Activated CD8-positive, alpha-beta memory T cell treated with anti-CD3 and anti-CD28 coated beads, Interleukin-2, amount 50 U/mL, for 4 hours (primary cell): ENCODE data around the gene EIF3K.
A peak's percentile ranks its signal among the peaks of the same experiment; 100 is the strongest.
"Not testable (repeated sequence)": the region's sequence is repeated elsewhere in the genome, so short reads cannot be mapped to it uniquely, and the experiment has no call there.

Experiments
- DNase-seq: peaks from one replicate; pipeline ENCODE4 v3.0.0-alpha.2; 2020

Gene EIF3K

DNA sequence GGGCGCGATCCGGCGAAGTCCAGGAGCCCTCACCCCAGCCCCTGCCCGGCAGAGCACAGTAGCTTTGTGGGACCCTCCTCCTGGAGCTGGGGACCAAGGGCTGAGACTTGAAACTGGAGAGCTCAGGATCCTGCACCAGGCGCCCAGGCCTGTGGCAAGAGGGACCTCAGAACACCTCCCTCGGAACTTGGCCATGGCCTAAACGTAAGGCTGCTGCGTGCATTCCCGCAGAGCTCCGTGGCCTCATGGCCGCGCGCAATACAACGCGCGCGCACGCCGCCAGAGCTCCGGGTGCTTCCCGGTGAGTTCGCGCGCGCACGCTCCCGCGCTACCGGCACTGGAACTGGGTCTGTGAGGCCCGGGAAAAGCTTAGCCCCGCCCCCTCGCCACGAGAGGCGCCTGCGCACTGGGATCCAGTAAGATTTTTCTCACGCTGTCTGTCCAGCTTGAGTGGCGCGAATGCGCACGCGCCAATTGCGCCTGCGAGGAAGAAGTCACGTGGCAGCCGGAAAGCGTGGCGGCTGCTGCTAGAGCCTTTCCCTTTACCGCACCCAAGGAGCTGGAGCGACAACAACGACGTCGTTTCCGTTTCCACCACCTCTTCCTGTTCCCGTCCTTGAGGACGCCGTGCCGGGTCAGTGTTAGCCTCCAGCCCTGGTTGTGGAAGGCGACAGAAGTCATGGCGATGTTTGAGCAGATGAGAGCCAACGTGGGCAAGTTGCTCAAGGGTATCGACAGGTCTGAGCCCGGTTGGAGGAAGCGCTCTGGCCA, at the start of gene EIF3K:
EIF3K (plus strand) TSS at position 599 of the 771 bp plus-strand sequence; CDS start at position 680, 81 bp downstream.
- peak; percentile 97 for DNase-seq

GRCh38 chr19:38569368-38569983, 49.5 kb upstream of the EIF3K start:
- DNase-seq: no peak

- DNase-seq: no peak
Measured at GRCh38 chr19:38571682-38572081, 47.3 kb upstream of the EIF3K start.

GRCh38 chr19:38577826-38578225, 41.2 kb upstream of the EIF3K start:
- DNase-seq: no peak

DNA sequence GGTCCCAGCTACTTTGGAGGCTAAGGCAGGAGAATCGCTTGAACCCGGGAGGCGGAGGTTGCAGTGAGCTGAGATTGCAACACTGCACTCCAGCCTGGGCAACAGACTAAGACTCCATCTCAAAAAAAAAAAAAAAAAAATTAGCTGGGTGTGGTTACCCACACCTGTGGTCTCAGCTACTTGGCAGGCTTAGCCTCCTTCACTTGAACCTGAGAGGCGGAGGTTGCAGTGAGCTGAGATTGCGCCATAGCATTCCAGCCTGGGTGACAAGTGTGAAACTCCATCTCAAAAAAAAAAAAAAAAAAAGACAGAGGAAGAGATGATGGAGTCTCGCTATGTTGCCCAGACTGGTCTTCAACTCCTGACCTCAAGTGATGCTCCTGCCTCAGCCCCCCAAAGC, 39.7 kb upstream of the EIF3K start:
- DNase-seq: not testable (repeated sequence)

DNA sequence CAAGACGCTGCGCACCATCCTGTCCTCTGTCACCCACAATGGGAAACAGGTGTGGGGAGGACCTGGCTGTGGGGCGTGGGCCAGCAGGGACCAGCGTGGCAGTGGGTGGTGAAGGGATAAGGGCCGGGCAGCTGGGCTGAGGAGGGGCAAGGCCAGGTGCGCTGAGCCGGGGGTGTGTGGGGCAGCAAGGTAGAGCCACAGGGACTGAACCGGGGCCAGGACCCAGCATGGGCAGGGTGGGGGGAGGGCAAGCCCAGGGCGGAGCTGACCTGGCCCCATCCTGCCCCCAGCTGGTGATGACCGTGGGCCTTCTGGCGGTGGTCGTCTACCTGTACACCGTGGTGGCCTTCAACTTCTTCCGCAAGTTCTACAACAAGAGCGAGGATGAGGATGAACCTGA, 38.9 kb upstream of the EIF3K start:
- no peak for DNase-seq

- DNase-seq: no peak
Measured at GRCh38 chr19:38583219-38583984, 35.6 kb upstream of the EIF3K start.

GRCh38 chr19:38583985-38584305, 35.0 kb upstream of the EIF3K start:
- DNase-seq: no peak

DNA sequence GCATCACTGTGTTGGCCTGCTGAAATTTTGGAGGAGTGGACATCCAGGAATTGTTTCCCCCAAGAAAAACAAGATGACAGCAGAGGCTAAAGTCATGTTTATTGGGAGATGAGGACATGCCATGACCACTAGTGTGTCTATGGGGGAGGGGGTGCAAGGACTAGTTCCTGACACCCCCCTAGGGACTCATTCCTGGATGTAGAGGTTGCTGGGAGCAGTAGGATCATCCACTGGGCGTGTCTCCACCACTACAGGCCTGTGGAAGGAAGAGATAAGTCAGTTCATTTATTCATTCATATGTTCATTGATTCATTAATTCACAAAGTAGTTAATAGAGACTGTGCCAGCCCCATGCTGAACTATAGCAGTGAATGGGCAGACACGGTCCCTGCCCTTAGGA, 31.4 kb upstream of the EIF3K start:
- DNase-seq: no peak

- no peak for DNase-seq
Measured at GRCh38 chr19:38588041-38588440, 30.9 kb upstream of the EIF3K start.

DNA sequence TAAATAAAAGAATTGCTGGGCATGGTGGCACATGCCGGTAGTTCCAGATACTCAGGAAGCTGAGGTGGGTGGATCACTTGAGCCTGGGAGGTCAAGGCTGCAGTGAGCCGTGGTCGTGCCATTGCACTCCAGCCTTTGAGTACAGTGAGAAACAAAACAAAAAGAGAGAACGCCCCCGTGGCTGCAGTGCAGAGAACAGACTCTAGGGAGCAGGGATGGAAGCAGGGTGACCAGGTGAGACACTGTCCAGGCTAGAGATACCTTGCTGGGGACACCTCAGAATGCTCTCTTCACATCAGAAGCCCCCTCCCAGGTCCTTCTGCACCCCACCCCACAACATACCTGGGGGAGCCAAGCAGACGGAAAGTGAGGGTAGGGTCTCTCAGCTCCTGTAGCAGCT, 26.0 kb upstream of the EIF3K start:
- no peak for DNase-seq

DNA sequence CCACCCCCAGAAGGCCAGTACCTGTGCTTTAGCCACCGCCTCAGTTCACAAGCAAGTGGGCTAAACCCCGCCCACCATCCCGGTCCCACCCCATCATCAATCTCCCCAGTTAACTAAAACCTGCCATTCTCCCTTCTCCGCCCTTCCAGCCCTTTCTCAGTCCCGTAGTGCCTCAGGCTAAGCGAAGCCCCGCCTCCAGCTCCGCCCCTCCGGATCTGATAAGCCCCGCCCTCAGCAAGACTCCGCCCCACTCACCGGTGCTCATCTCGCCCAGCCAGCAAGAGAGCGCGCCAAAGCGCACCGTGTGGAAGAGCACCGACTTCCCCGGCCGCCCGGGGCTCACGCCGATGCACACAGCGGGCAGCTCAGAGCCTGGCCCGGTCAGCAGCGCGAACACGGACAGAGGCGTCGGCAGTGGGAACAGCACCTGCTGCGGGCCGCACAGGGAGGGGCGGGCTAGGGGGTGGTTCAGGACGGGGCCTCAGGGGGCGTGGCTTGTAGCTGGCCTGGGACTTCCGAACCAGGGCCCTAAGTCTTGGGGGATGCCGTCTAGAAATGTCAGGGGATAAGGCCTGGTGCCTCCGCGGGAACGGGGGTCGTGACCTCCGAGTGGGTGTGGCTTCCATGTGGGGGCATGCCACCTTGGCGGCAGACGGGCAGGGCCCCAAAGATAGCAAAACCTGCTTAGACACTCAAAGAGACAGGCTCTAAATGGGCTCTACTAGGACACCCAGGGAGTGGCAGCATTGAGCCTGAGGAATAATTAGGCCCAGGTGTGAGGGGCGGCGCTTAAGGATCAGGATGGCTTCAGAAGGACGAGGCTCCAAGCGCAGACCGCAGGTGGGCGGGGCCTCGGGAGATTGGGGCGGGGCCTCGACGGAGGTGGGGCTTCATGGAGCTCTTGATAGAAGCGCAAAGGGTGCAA, 22.7 kb upstream of the EIF3K start:
- DNase-seq: no peak

- no peak for DNase-seq
Measured at GRCh38 chr19:38597075-38597474, 21.9 kb upstream of the EIF3K start.

DNA sequence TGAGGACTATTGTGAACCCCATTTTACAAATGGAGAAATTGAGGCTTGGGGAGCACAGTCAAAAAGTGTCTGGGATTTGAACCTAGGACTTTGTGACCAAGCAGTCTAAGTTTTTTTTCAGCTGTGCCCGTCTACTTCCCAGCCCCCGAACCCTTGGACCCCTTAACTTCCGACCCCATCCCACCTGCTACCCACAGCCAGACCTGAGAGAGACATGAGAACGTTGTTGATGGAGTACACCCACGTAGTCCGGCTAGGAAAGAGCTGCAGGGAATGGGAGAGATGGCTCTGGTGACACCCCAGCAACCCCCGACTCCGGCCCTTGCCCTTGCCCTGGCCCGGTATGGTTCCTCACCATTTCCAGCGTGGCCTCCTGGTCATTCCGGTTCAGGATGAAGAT, 19.3 kb upstream of the EIF3K start:
- no peak for DNase-seq

DNA sequence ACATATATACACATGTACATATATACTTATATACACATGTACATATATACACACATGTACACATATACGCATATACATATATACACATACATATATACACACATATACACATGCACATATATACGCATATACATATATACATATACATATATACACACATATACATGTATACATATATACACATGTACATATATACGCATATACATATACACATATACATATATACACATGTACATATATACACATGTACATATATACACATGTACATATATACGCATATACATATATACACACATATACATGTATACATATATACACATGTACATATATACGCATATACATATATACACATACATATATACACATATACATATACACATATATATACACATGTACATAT, 16.1 kb upstream of the EIF3K start:
- not testable (repeated sequence) for DNase-seq

GRCh38 chr19:38606131-38606530, 12.9 kb upstream of the EIF3K start:
- no peak for DNase-seq

- DNase-seq: no peak
Measured at GRCh38 chr19:38614289-38614688, 4.7 kb upstream of the EIF3K start.

- no peak for DNase-seq
Measured at GRCh38 chr19:38615007-38615581, 3.9 kb upstream of the EIF3K start.

GRCh38 chr19:38616265-38616664, 2.7 kb upstream of the EIF3K start:
- no peak for DNase-seq

GRCh38 chr19:38617283-38617763, 1.7 kb upstream of the EIF3K start:
- DNase-seq: no peak

- peak; percentile 59 for DNase-seq
Measured at GRCh38 chr19:38617764-38618589, 1.0 kb upstream of the EIF3K start, which contains the start of gene MAP4K1. Gene MAP4K1 (minus strand): TSS chr19:38617953. CDS start chr19:38617895, 58 bp downstream.
